GM12872 (cell line): ENCODE data around the gene ABHD6.

ENCODE experiments used
- TF ChIP-seq, protein P1 (sequence below): IDR thresholded peaks from 3 replicates; pipeline ENCODE4 v1.5.1; 2011; ENCODE audit warnings: low read depth, mild to moderate bottlenecking, low read length, moderate library complexity; ENCODE audit not compliant: insufficient read depth

Gene ABHD6

DNA sequence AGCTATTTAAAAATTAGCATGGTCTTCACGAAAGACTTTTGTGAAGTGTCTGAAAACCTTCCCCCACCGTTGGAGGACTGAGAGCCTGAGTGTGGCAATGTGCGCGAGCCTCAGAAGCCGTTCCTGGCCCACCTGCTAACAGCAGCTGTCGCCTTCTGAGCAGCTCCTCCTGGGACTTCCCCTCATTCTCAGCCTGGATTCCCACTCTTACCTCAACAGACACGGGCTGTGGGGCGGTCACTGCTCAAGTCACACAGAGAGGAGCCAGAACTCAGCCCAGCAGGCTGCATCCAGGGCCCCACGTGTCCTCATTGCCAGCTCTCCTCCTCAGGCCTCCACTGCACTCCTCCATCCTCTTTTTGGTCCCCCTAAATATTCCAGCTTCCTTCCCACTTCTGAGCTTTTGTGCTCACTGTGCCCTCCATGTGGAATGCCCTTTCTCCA lies 34.7 kb upstream of the ABHD6 start:
- TF ChIP-seq, protein P1, sequence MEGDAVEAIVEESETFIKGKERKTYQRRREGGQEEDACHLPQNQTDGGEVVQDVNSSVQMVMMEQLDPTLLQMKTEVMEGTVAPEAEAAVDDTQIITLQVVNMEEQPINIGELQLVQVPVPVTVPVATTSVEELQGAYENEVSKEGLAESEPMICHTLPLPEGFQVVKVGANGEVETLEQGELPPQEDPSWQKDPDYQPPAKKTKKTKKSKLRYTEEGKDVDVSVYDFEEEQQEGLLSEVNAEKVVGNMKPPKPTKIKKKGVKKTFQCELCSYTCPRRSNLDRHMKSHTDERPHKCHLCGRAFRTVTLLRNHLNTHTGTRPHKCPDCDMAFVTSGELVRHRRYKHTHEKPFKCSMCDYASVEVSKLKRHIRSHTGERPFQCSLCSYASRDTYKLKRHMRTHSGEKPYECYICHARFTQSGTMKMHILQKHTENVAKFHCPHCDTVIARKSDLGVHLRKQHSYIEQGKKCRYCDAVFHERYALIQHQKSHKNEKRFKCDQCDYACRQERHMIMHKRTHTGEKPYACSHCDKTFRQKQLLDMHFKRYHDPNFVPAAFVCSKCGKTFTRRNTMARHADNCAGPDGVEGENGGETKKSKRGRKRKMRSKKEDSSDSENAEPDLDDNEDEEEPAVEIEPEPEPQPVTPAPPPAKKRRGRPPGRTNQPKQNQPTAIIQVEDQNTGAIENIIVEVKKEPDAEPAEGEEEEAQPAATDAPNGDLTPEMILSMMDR, result no peak

DNA sequence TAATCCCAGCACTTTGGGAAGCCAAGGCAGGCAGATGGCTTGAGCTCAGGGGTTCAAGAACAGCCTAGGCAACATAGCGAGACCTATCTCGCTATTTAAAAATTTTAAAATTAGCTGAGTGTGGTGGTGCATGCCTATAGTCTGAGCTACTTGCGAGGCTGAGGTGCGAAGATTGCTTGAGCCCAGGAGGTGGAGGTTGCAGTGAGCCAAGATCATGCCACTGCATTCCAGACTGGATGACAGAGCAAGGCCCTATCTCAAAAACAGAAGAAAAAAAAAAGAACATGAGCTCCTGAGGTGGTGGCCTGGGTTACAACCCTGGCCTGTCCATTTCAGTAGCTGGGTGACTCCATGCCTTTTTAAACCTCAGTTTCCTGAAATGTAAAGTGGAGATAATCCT lies 34.1 kb upstream of the ABHD6 start:
- TF ChIP-seq, protein P1, result no peak

DNA sequence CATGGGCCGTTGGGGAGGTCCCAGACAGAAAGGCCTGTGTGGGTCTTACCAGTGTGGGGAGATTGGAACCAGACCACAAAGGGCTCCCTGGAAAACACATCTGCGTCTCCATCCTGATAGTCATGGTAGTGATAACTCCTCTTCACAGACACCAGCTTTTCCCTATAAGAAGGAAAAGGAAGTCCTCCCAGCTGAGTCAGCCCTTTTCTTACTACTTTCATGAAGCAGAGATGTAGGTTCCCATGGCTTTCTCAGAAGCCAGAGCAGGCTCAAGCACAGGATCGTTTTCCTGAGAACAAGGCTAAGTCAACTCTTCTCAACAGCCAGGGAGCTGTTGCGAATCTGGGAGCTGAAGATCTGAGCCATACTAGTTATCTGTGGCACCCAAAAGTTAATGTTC lies 32.9 kb upstream of the ABHD6 start:
- TF ChIP-seq, protein P1, result no peak

DNA sequence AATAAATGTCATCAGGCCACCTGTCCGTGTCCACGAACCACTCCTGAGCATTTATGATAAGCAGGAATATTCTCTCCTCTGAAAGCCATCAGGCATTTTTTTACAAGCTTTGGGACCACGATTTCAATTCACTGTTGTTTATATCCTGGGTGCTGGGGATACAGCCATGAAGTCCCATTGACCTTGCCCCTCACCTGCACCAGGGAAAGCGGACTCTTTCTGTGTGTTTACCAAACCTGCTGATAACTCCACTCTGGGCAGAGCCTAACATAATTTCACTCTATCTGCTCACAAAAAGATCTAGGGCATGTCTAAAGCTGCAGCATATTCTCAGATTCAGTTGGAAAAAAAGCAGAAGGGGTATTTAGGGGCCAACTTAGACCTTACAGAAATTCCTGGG lies 31.6 kb upstream of the ABHD6 start:
- TF ChIP-seq, protein P1, result no peak

DNA sequence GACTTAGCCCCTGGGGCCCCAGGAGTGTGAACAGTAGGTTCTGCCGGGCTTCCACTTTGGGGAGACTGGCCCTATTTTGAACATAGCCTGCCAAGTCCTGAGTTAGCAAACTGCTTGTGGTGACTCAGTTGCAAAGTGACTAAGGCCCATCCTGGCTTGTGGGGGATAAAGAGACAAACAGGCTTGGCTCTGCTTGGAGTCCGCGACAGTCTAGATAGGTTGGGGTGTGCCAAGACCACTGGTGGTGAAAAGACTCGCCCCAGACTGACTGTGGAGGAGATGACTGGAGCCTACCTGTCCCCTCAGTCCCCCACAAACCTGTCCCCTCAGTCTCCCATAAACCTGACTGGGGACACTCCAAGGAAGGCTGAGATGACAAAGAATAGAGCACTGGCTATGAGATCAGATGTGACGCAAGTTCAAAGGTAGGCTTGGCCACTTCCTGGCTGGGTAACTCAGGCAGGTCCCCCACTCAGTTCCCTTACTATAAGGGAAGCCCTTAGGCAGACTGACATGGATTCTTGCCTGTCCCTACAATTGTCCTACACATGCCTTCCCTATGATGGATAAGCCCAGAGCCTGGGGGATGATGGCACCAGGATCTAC lies 31.1 kb upstream of the ABHD6 start:
- TF ChIP-seq, protein P1, result no peak

DNA sequence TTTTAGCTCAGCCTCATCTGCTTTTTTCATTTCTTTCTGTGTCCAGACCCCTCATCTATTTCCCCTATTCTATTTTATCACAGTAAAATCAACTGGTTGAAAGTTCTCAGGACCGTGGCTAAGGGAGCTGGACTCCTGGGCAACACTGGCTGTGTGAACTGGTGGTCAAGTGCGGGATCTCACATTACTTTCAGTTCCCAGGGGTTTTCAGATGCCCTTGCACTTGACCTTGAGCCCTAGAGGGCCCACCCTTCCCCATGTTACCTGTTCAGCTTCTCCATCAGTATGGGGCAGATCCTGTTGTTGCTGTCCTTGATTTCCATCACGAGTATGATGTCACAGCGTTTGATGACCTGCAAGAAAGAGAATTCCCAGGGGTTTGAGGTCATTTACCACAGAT lies 29.6 kb upstream of the ABHD6 start:
- TF ChIP-seq, protein P1, result no peak

DNA sequence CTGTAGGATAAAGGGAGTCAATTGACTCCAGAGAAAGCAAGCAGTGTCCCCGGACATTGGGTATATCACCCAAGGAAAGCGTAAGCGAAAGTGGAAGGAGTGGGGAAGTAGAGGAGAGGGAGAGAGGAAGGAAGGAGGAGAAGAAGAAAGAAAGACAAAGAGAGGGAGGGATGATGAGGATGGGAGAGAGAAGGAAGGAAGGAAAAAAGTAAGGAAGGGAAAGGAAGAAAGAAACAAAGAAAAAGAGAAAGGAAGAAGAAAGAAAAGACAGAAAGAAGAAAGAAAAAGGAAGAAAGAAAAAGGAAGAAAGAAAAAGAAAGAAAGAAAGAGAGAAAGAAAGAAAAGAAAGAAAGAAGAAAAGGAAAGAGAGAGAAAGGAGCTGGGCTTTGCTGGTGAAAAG lies 27.7 kb upstream of the ABHD6 start:
- TF ChIP-seq, protein P1, result no peak
